Upper lobe of right lung (tissue), 1 donor: ENCODE measurements around the gene LRRC41. TPM values are rescaled to one million over a fixed set of nuclear protein-coding genes. Genes with fewer than 3 reads are reported as not detected.
"Not testable (repeated sequence)": the region's sequence is repeated elsewhere in the genome, so short reads cannot be mapped to it uniquely, and the experiment has no call there.

ENCODE experiments used
- ATAC-seq: fragments of 200-7000 bp; cut with Tn5 transposase; one replicate; pipeline ENCODE4 v1.9.1; 2020; ENCODE audit warnings: mild to moderate bottlenecking, moderate library complexity
- DNase-seq: peaks from one replicate; pipeline ENCODE4 v3.0.0-alpha.2; 2020
- H3K27ac ChIP-seq: fragments of 200-600 bp; one replicate; pipeline ENCODE4 v1.8.0; 2022
- H3K27me3 ChIP-seq: fragments of 200-600 bp; one replicate; pipeline ENCODE4 v1.8.0; 2022; ENCODE audit warnings: mild to moderate bottlenecking
- H3K36me3 ChIP-seq: fragments of 200-600 bp; one replicate; pipeline ENCODE4 v1.8.0; 2022
- H3K4me1 ChIP-seq: fragments of 200-600 bp; one replicate; pipeline ENCODE4 v1.8.0; 2022
- H3K4me3 ChIP-seq: fragments of 200-600 bp; one replicate; pipeline ENCODE4 v1.8.0; 2022; ENCODE audit warnings: mild to moderate bottlenecking
- H3K9me3 ChIP-seq: fragments of 200-600 bp; one replicate; pipeline ENCODE4 v1.8.0; 2022
- intact Hi-C: fragments of 100-400 bp; cut with DNase I; formaldehyde crosslinking; loops from one replicate; pipeline ENCODE4 v1.11.0; 2022
- total RNA-seq: library from RNA; stranded (reverse); fragmentation: NEBNext Ultra II Directional; extraction: Animal tissue kit (Norgen Biotek cat#: 25700); gene quantifications from one replicate; pipeline ENCODE4 v1.2.1, GENCODE V29; 2021
- TF ChIP-seq, protein P1 (sequence below): fragments of 200-600 bp; IDR thresholded peaks from one replicate; pipeline ENCODE4 v1.8.0; 2022; ENCODE audit warnings: antibody characterized with exemption
- donor health status: DM: no; HTN: yes; CAD: no; lungs with severe emphysema.

Gene LRRC41
- total RNA-seq, 1 donor from 2014 or later = 53.6 TPM

DNA sequence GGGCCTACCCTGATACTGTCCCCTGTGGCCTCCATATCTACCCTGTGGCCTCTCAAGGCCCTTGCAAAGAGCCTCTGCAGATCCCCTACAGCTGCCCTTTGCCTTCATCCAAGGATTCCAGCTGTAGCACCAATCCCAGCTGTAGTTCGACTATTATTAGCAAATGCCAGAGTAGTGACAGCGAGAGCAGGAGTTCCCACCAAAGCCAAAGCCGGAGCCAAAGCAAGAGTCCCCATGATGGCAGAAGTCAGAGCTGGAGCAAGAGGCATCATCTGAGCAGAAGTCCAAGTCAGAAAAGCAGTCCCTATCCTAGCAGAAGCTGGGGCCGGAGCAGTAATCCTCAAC is 39.9 kb upstream of the LRRC41 start:
- ATAC-seq (no peak), DNase-seq (no peak)
- Histone ChIP-seq H3K27me3 (no peaks in the 10 kb centered on the region), H3K4me3 (no peak overlapping the region), H3K9me3 (no peaks in the 10 kb centered on the region), H3K27ac (no peak overlapping the region), H3K4me1 (peaks cover 16% of the 10 kb centered on the region), H3K36me3 (peaks cover 45% of the 10 kb centered on the region)
- intact Hi-C loops = no loop called here
- TF ChIP-seq, protein P1, sequence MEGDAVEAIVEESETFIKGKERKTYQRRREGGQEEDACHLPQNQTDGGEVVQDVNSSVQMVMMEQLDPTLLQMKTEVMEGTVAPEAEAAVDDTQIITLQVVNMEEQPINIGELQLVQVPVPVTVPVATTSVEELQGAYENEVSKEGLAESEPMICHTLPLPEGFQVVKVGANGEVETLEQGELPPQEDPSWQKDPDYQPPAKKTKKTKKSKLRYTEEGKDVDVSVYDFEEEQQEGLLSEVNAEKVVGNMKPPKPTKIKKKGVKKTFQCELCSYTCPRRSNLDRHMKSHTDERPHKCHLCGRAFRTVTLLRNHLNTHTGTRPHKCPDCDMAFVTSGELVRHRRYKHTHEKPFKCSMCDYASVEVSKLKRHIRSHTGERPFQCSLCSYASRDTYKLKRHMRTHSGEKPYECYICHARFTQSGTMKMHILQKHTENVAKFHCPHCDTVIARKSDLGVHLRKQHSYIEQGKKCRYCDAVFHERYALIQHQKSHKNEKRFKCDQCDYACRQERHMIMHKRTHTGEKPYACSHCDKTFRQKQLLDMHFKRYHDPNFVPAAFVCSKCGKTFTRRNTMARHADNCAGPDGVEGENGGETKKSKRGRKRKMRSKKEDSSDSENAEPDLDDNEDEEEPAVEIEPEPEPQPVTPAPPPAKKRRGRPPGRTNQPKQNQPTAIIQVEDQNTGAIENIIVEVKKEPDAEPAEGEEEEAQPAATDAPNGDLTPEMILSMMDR = no peak

DNA sequence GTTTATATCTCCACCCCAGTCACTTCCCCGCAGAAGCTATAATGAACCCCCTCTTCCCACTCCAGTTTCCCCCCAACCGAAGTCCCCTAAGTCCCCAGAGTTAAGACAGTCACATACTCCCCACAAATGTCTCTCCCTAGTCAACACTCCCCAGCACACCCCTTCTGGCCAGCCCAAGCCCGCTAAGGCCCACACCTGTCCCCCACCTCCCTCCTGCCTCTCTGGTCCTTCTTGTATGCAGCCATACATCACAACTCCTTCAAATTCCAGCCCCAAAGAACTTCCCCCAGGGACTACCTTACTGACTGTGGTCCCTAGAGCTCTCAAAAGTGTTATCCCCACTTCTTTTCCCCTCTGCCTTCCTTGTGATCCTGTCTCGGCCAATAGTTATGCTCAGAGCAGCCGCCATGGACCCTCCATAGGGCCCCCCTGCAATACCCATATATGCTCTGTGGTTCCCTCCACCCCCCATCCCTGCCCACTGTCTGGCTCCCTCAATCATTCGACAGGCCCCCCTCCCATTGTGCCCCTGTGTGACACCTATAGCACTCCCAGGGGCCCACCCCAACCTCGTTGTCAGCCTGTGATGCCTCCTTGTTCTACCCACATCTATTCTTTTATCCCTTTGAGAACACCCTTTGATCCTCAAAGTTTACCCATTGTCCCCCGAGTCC is 39.4 kb upstream of the LRRC41 start:
- DNase-seq = no peak
- Histone ChIP-seq H3K9me3 (no peaks in the 10 kb centered on the region), H3K27ac (no peak overlapping the region), H3K36me3 (peaks cover 40% of the 10 kb centered on the region), H3K4me1 (peaks cover 15% of the 10 kb centered on the region), H3K4me3 (no peak overlapping the region), H3K27me3 (no peaks in the 10 kb centered on the region)
- intact Hi-C loops = no loop called here
- TF ChIP-seq, protein P1 = no peak
- ATAC-seq = no peak

DNA sequence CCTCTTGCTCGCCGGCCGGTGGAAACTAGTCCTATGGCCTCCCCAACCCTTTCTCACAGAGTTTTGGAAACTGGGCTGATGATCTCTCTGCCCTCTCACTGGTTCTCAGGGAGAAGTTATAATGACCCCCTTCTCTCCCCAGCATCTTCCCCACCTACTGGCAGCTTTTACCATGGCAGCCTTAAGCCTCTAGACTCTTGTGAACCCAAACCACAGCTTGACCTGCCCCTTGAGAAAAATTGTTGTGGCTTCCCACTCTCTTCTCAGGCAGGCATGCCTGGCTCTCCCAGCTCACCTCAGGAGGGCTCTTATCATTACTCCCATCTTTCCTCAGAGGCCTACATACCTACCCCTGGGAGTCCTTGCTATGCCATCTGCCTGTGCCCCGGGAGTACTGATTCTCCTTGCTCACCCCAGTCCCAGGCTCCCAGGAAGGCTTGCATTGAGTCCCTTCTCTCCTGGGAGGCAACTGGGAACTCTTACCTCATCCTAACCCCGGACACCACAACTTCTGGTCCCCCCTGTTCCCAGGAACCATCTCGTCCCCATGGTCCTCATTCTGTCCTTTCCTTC is 38.8 kb upstream of the LRRC41 start:
- H3K4me1 ChIP-seq = peaks cover 13% of the 10 kb centered on the region
- H3K27me3 ChIP-seq = no peaks in the 10 kb centered on the region
- intact Hi-C loops = no loop called here
- TF ChIP-seq, protein P1 = peak; percentile 15
- H3K36me3 ChIP-seq = peaks cover 33% of the 10 kb centered on the region
- no peaks in the 10 kb centered on the region for H3K9me3 ChIP-seq
- H3K4me3 ChIP-seq = no peak overlapping the region
- ATAC-seq (no peak), DNase-seq (no peak)
- no peak overlapping the region for H3K27ac ChIP-seq

DNA sequence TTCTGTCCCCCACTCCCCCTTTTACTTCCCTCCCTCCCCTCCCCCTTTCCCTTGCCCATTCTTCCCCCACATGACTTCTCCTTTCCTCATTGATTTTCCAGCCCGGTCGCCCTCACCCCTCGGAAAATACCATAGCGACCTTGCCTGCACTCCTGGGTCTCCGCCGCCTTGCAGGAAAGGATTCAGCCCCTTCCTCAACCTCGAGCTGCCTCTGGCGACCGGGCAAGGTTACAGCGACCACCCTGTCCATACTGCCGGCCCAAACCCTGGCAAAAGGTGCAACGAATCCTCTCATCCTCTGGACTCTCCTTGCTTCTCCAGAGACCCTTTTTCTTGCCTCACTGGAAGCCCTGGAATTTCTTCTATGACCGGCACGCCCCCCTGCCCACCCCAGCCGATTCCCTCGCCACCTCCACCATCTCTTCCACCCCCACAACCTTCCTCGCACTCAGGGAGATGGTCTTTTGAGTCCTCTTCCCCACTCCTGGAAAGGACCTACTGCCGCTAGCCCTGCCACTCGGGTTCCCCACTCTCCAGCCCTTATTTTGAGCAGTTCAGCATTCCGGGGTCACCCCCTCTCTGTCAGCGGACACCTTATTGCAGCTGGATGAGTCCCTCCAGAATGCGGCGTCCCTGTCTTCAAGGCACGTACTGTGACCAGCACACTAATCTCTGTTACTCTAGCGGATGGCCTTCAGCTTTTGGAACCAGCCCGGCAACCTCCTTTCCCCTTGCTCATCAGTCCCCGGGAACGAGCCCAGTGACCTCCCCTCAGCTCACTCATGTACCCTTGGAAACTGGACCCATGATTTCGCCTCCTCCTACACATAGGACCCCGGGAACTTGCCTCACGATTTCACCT is 38.0 kb upstream of the LRRC41 start:
- intact Hi-C loops = no loop called here
- DNase-seq = peak; percentile 65

DNA sequence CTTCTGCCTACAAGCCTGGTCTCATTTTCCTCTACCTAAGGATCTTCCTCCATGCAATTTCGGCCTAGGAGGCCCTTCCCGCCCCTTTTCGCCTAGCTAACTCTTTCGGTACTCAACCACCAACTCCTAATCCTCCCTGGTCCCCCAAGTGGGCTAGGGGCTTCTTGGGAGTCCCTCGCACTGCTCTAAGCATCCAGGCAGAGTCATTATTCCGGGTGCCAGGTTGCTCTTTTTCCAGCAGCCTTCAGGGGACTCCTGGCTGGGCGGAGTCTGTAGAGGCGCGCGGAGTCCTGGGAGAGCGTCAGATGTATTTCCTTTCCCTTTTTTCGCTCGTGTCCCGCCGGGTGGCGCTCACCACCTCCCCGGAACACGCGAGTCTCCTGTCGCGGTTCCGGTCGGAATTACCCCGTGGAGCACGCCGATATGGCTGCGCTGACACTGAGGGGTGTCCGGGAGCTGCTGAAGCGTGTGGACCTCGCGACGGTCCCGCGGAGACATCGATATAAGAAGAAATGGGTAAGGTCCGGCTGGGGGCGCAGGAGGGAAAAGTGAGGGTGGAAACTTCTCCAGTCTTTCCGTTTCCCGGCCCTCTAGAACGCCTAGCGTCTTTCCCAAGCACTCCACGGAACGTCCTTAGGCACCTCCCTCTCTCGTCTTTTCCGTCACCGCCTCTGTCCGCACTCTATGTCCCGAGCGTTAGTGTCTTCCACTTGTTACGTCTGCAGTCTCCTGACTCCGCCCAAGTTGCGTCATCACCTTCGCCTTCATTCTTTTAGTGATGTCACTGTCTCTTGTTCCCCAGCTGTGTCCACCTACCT is 37.2 kb upstream of the LRRC41 start, which contains the start of gene NSUN4:
Gene NSUN4, plus strand, starts transcription at position 404 of the 818 bp plus-strand sequence. Its CDS starts 20 bp downstream, at position 424.
- intact Hi-C loops = no loop called here

More for the DNA sequence above, 38.0 kb upstream of the LRRC41 start:
- peak overlapping the region; percentile 95 for H3K27ac ChIP-seq
- ATAC-seq = no peak
- no peaks in the 10 kb centered on the region for H3K27me3 ChIP-seq
- peak overlapping the region; percentile 68 for H3K4me3 ChIP-seq
- H3K4me1 ChIP-seq = peaks cover 13% of the 10 kb centered on the region
- no peaks in the 10 kb centered on the region for H3K9me3 ChIP-seq
- peaks cover 26% of the 10 kb centered on the region for H3K36me3 ChIP-seq
- TF ChIP-seq, protein P1 = no peak

DNA sequence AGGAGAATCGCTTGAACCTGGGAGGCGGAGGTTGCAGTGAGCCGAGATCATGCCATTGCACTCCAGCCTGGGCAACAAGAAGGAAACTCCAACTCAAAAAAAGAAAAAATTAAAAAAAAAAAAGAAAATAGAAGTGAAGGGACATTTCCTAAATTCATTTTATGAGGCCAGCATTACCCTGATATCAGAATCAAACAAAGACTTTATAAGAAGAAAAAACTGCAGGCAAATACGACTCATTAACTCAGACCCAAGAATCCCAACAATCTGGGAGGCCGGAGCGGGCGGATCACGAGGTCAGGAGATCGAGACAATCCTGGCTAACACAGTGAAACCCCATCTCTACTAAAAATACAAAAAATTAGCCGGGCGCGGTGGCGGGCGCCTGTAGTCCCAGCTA is 34.0 kb upstream of the LRRC41 start:
- DNase-seq, H3K9me3 ChIP-seq, H3K4me3 ChIP-seq, ATAC-seq, H3K27ac ChIP-seq, H3K27me3 ChIP-seq, H3K36me3 ChIP-seq, intact Hi-C loops: not testable (repeated sequence)
- H3K4me1 ChIP-seq = peaks cover 13% of the 10 kb centered on the region

More for the DNA sequence above, 37.2 kb upstream of the LRRC41 start, which contains the start of gene NSUN4:
- peak within 1 kb of the TSS; percentile 95 for H3K27ac ChIP-seq
- ATAC-seq = peak; percentile 97
- TF ChIP-seq, protein P1 = peak; percentile 65
- H3K4me3 ChIP-seq = peak within 1 kb of the TSS; percentile 68
- peaks cover 13% of the 10 kb centered on the region for H3K4me1 ChIP-seq
- peak; percentile 96 for DNase-seq
- H3K27me3 ChIP-seq = no peaks in the 10 kb centered on the region
- H3K36me3 ChIP-seq = peaks cover 24% of the 10 kb centered on the region
- H3K9me3 ChIP-seq = no peaks in the 10 kb centered on the region
